HCT116 (cell line): ENCODE measurements around the gene HNRNPL. TPM values are rescaled to one million over a fixed set of nuclear protein-coding genes. Genes with fewer than 3 reads are reported as not detected.

Experiments used
- ATAC-seq: fragments of 200-7000 bp; cut with Tn5 transposase; 2 replicates; pipeline ENCODE4 v1.9.1; 2020; ENCODE audit warnings: mild to moderate bottlenecking, moderate library complexity
- BruUV-seq: library from RNA; stranded (reverse); fragments of 400-500 nt; replicated peaks from 2 replicates; lab custom pipeline; 2021; lab: Mats Ljungman, UMichigan
- CTCF ChIA-PET: fragments of 300-600 bp; sonication (Branson Sonifier 250); formaldehyde crosslinking; loops from one replicate; lab custom pipeline; 2021; ENCODE audit warnings: antibody characterized with exemption; lab: Charles Lee
- POLR2A ChIA-PET: fragments of 300-600, 350-600 bp; sonication (Branson Sonifier 250); formaldehyde crosslinking; loops from one replicate; lab custom pipeline; 2021; ENCODE audit warnings: antibody characterized with exemption; lab: Charles Lee
- RAD21 ChIA-PET, 2 experiments: fragments of 300-600 bp; sonication (Branson Sonifier 250); formaldehyde crosslinking; loops; one replicate each; lab custom pipeline; 2023; ENCODE audit warnings: low total read pairs in 2 of 2; ENCODE audit not compliant: uncharacterized antibody in 2 of 2, unreplicated experiment in 2 of 2, low non-redundant PET in 1 of 2; lab: Charles Lee
- DNase-seq: peaks from one replicate; pipeline ENCODE4 v3.0.0-alpha.2; 2010; ENCODE audit warnings: low read depth, low spot score
- H2AFZ ChIP-seq: fragments of 200-600 bp; shearing (Covaris generic), sonication (generic); 2 replicates; pipeline ENCODE4 v1.6.1; 2017; ENCODE audit warnings: low read depth, mixed run types, mixed read lengths, antibody characterized with exemption, low read length; ENCODE audit not compliant: poor library complexity, severe bottlenecking
- H3K27ac ChIP-seq: 2 replicates; pipeline ENCODE4 v1.5.1; 2012; ENCODE audit warnings: low read depth, low read length
- H3K27me3 ChIP-seq: fragments of 200-600 bp; sonication (generic); 2 replicates; pipeline ENCODE4 v1.6.1; 2016; ENCODE audit warnings: mixed run types, low read length, mixed read lengths; ENCODE audit not compliant: insufficient read depth
- H3K36me3 ChIP-seq, 2 experiments: fragments of 200-500 bp in 1 of 2; fragments of 200-600 bp in 1 of 2; sonication (Bioruptor generic) in 1 of 2; sonication (generic) in 1 of 2; 2 replicates each; pipeline versions ENCODE4 v1.5.1 to v1.6.1; 2014 to 2016; ENCODE audit warnings: low read length in 2 of 2, inconsistent platforms in 1 of 2, mixed read lengths in 1 of 2, mixed run types in 1 of 2; ENCODE audit not compliant: insufficient read depth in 2 of 2, control insufficient read depth in 1 of 2
- H3K4me1 ChIP-seq, 2 experiments: fragments of 200-600 bp in 1 of 2; sonication (generic) in 1 of 2; 2 replicates each; pipeline versions ENCODE4 v1.5.1 to v1.6.1; 2012 to 2017; ENCODE audit warnings: low read length in 2 of 2, inconsistent platforms in 1 of 2, mild to moderate bottlenecking in 1 of 2, mixed read lengths in 1 of 2, mixed run types in 1 of 2, moderate library complexity in 1 of 2; ENCODE audit not compliant: insufficient read depth in 2 of 2, control insufficient read depth in 1 of 2
- H3K4me2 ChIP-seq: fragments of 200-600 bp; sonication (generic); 2 replicates; pipeline ENCODE4 v1.6.1; 2017; ENCODE audit warnings: mixed run types, low read length, mixed read lengths
- H3K4me3 ChIP-seq, 2 experiments: fragments of 200-600 bp in 1 of 2; sonication (generic) in 1 of 2; replicated peaks in 1 of 2; 2 replicates each; pipeline ENCODE4 v1.5.1; 2011 to 2016; ENCODE audit warnings: low read length in 2 of 2, control low read depth in 1 of 2, low read depth in 1 of 2, mild to moderate bottlenecking in 1 of 2, mixed read lengths in 1 of 2, mixed run types in 1 of 2
- H3K79me2 ChIP-seq: fragments of 200-600 bp; sonication (generic); 2 replicates; pipeline ENCODE4 v1.6.1; 2017; ENCODE audit warnings: mild to moderate bottlenecking, mixed run types, low read length, moderate library complexity, mixed read lengths; ENCODE audit not compliant: insufficient read depth
- H3K9ac ChIP-seq: fragments of 200-600 bp; sonication (generic); 2 replicates; pipeline ENCODE4 v1.6.1; 2016; ENCODE audit warnings: low read length, mixed read lengths
- H3K9me2 ChIP-seq: fragments of 200-600 bp; sonication (generic), shearing (Covaris generic); 2 replicates; pipeline ENCODE4 v1.6.1; 2017; ENCODE audit warnings: mixed run types, mild to moderate bottlenecking, moderate library complexity; ENCODE audit not compliant: insufficient read depth
- H3K9me3 ChIP-seq, 2 experiments: fragments of 200-500 bp in 1 of 2; fragments of 200-600 bp in 1 of 2; sonication (Bioruptor generic) in 1 of 2; sonication (generic) in 1 of 2; 2 replicates each; pipeline ENCODE4 v1.6.1; 2014 to 2017; ENCODE audit warnings: low read length in 2 of 2, mixed read lengths in 2 of 2, inconsistent platforms in 1 of 2, low read depth in 1 of 2, mild to moderate bottlenecking in 1 of 2, mixed run types in 1 of 2, moderate library complexity in 1 of 2; ENCODE audit not compliant: control insufficient read depth in 1 of 2, insufficient read depth in 1 of 2
- H4K20me1 ChIP-seq: fragments of 200-600 bp; sonication (generic), shearing (Covaris generic); 2 replicates; pipeline ENCODE4 v1.6.1; 2017; ENCODE audit warnings: mixed run types, mild to moderate bottlenecking, moderate library complexity; ENCODE audit not compliant: insufficient read depth
- ELF1 ChIP-seq: IDR thresholded peaks from 2 replicates; pipeline ENCODE4 v1.6.1; 2012; ENCODE audit warnings: low read depth, borderline replicate concordance
- SIN3A ChIP-seq: IDR thresholded peaks from 2 replicates; pipeline ENCODE4 v1.6.1; 2012; ENCODE audit warnings: low read depth
- YY1 ChIP-seq: IDR thresholded peaks from 2 replicates; pipeline ENCODE4 v1.6.1; 2011; ENCODE audit warnings: low read length, low read depth, moderate library complexity, mild to moderate bottlenecking; ENCODE audit not compliant: insufficient replicate concordance; ENCODE audit errors: extremely low read depth
- intact Hi-C: fragments of 100-400 bp; cut with micrococcal nuclease; formaldehyde crosslinking; loops from 2 replicates; pipeline ENCODE4 v1.10.0; 2022
- total RNA-seq: library from RNA; stranded (reverse); gene quantifications from one replicate; pipeline ENCODE4 v1.2.1, GENCODE V29; 2021; ENCODE audit not compliant: unreplicated experiment
- TF ChIP-seq, protein P1 (sequence below), 3 experiments: fragments of 200-600 bp in 1 of 3; sonication (generic) in 1 of 3; IDR thresholded peaks in 2 of 3; conservative IDR thresholded peaks in 1 of 3; 2 replicates each; pipeline ENCODE4 v1.5.1; 2012 to 2017; ENCODE audit warnings: low read depth in 2 of 3, low read length in 2 of 3, antibody characterized with exemption in 1 of 3, borderline replicate concordance in 1 of 3, control low read depth in 1 of 3, mild to moderate bottlenecking in 1 of 3, mixed read lengths in 1 of 3, mixed run types in 1 of 3, moderate library complexity in 1 of 3; ENCODE audit not compliant: insufficient read depth in 1 of 3

Gene HNRNPL
- total RNA-seq, 1 experiment from 2014 or later = 551 TPM

DNA sequence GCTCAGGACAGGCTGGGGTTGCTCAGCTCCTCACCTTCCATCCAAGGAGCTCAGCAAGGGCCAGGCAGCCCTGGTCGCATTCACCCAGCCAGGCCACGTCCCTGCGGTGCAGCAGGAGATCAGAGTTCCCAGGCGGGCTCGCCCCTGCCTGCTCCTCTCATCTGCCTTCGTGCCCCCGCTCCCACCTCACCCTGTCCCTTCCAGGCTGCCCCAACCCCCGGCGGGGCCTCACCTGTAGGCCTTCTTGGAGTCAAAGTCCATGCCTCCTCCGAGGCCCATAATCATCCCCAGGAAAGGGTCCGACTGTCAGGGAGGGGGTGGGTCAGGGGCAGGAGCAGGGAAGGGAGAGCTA lies 29.6 kb upstream of the HNRNPL start:
- RAD21 ChIA-PET = no interaction called here
- Histone ChIP-seq H4K20me1 (no peaks in the 10 kb centered on the region), H3K4me3 (no peak overlapping the region), H3K36me3 (no peaks in the 10 kb centered on the region), H3K9me2 (no peaks in the 10 kb centered on the region), H3K27ac (no peak overlapping the region; the same call in 1 of the 2 replicates), H3K9ac (no peak overlapping the region), H3K27me3 (no peaks in the 10 kb centered on the region), H2AFZ (no peak overlapping the region), H3K4me2 (no peak overlapping the region), H3K79me2 (no peaks in the 10 kb centered on the region), H3K9me3 (no peaks in the 10 kb centered on the region), H3K4me1 (peaks cover 12 to 16% of the 10 kb centered on the region in 2 experiments; a peak in 3 of 4 replicates)
- no peak for TF ChIP-seq ELF1
- TF ChIP-seq SIN3A = no peak
- TF ChIP-seq YY1 = no peak
- CTCF ChIA-PET = interaction anchor here (4.5 kb wide), 1 partner anchor 8 kb away, joined by 28 read pairs; no protein-coding TSS in a partner anchor
- ATAC-seq = no peak
- POLR2A ChIA-PET = no interaction called here
- no TSS peak for BruUV-seq
- intact Hi-C loops = no loop called here
- no peak for DNase-seq

DNA sequence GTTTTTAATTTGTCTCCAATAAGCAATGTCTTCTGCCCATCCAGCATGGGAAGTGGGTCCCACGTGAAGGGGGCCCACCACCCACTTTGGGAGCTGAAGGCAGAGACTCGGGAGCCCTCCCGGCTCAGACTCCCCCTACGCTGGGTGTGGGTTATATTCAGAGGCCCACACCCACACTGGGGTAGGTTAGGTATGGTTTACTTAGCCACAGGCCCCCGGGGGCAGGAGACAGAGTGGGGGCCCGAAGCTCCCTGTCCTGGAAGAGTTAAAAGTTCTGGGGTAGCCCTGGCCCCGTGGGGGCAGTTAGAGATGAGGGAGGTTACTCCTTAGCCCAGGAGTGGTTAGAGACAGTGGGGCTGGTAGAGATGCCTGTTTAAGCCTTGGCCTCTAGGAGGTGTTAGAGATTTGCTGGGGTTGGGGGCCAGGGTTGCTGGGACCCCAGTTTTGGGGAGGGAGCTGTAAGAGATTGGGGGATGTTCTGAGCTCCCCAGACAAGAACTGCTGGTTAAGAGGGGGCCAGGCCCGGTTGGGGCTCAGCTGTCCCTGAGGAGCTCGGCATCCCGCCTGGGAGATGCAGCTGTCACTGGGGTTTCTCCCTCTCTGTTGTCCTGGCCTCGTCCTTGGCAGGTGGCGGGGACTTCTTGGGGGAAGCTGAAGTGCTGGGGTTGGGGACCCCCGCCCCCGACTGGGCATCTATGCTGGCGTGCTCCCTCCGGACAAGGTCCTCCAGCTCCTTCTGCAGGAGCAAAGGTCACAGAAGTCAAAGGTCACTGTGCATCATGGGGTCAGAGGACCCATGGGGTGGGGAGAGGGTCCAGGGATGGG lies 29.0 kb upstream of the HNRNPL start:
- Histone ChIP-seq H3K9me2 (no peaks in the 10 kb centered on the region), H2AFZ (no peak overlapping the region)
- CTCF ChIA-PET = interaction anchor here (4.5 kb wide), 1 partner anchor 8 kb away, joined by 28 read pairs; no protein-coding TSS in a partner anchor

More for the DNA sequence above, 29.0 kb upstream of the HNRNPL start:
- POLR2A ChIA-PET = interaction anchor here (1.2 kb wide), 1 partner anchor 21 kb away, joined by 3 read pairs; the partner anchor contains the start of gene NFKBIB
- Histone ChIP-seq H3K9me3 (no peaks in the 10 kb centered on the region), H3K36me3 (no peaks in the 10 kb centered on the region), H3K27me3 (no peaks in the 10 kb centered on the region), H3K79me2 (no peaks in the 10 kb centered on the region), H3K9ac (peak overlapping the region; percentile 62), H4K20me1 (no peaks in the 10 kb centered on the region), H3K4me1 (peaks cover 12 to 16% of the 10 kb centered on the region in 2 experiments; a peak in 3 of 4 replicates), H3K27ac (peak overlapping the region; percentile 77), H3K4me3 (no peak overlapping the region; a peak in 2 of 4 replicates), H3K4me2 (peak overlapping the region; percentile 88)
- DNase-seq (no peak), ATAC-seq (no peak)
- RAD21 ChIA-PET = no interaction called here
- BruUV-seq = no TSS peak
- no peak for TF ChIP-seq ELF1
- TF ChIP-seq, protein P1, sequence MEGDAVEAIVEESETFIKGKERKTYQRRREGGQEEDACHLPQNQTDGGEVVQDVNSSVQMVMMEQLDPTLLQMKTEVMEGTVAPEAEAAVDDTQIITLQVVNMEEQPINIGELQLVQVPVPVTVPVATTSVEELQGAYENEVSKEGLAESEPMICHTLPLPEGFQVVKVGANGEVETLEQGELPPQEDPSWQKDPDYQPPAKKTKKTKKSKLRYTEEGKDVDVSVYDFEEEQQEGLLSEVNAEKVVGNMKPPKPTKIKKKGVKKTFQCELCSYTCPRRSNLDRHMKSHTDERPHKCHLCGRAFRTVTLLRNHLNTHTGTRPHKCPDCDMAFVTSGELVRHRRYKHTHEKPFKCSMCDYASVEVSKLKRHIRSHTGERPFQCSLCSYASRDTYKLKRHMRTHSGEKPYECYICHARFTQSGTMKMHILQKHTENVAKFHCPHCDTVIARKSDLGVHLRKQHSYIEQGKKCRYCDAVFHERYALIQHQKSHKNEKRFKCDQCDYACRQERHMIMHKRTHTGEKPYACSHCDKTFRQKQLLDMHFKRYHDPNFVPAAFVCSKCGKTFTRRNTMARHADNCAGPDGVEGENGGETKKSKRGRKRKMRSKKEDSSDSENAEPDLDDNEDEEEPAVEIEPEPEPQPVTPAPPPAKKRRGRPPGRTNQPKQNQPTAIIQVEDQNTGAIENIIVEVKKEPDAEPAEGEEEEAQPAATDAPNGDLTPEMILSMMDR (IDR thresholded peaks at IDR 0.05 in 2 of 3, conservative IDR thresholded peaks at IDR 0.05 in 1 of 3; ENCODE audit: borderline replicate concordance in 1 of 3, insufficient read depth in 1 of 3, low read depth in 2 of 3, low read length in 2 of 3) = 0 out of 6 replicates have a peak, but pooled peaks of 1 of the 3 experiments have one; percentile 3
- intact Hi-C loops = no loop called here
